Measurements from ENCODE around the gene CTPS1.

DNA sequence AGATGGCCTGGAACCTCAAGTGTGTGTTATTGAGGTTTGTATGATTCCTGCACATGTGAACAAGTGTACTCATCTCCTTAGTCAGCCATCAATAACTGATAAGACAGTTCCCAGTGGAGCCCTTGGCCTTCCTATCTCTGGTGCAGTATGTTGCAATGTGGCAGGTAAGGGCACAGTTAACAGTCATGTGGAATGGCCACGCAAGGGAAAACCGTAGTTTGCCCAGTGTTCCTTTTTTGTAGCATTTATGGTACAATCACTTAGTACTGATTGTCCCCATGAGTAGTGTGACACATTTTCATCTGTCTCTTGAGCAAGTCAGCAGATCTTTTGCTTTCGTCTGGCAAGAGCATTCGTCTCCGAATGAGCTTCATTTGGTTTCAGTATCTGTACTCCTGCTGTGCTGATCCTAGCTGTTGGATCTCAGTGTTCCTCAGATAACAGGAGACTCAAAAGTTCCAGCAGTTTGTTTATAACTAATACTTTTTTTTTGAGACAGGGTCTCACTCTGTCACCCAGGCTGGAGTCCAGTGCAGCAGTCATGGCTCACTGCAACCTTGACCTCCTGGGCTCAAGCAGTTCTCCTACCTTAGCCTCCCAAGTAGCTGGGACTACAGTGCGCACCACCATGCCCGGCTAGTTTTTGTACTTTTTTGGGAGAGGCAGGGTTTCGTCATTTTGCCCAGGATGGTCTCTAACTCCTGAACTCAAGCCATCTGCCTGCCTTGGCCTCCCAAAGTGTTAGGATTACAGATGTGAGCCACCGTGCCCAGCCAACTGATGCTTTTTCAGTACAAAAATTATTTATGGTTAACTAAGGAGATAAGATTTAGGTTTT, 8.2 kb downstream of the CTPS1 start:
- no peak for TF ChIP-seq POLR2A (IDR thresholded peaks at IDR 0.05)
- TF ChIP-seq, protein P1, sequence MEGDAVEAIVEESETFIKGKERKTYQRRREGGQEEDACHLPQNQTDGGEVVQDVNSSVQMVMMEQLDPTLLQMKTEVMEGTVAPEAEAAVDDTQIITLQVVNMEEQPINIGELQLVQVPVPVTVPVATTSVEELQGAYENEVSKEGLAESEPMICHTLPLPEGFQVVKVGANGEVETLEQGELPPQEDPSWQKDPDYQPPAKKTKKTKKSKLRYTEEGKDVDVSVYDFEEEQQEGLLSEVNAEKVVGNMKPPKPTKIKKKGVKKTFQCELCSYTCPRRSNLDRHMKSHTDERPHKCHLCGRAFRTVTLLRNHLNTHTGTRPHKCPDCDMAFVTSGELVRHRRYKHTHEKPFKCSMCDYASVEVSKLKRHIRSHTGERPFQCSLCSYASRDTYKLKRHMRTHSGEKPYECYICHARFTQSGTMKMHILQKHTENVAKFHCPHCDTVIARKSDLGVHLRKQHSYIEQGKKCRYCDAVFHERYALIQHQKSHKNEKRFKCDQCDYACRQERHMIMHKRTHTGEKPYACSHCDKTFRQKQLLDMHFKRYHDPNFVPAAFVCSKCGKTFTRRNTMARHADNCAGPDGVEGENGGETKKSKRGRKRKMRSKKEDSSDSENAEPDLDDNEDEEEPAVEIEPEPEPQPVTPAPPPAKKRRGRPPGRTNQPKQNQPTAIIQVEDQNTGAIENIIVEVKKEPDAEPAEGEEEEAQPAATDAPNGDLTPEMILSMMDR (IDR thresholded peaks at IDR 0.05), result no peak
- TF ChIP-seq EP300 (IDR thresholded peaks at IDR 0.05), result no peak
